Astrocyte of the spinal cord (primary cell): ENCODE data around the gene NAT14.
"Not testable (repeated sequence)": the region's sequence is repeated elsewhere in the genome, so short reads cannot be mapped to it uniquely, and the experiment has no call there.

Experiments
- DNase-seq: peaks from one replicate; pipeline ENCODE4 v3.0.0; 2011; ENCODE audit warnings: low read depth, low spot score
- H3K4me3 ChIP-seq: 2 replicates; pipeline ENCODE4 v1.5.1; 2011; ENCODE audit warnings: low read depth, mild to moderate bottlenecking, low read length, moderate library complexity
- in situ Hi-C: cut with HindIII; loops from 2 replicates; pipeline ENCODE4 v1.10.0; 2017; ENCODE audit warnings: low sequenced_read_pairs
- TF ChIP-seq, protein P1 (sequence below): IDR thresholded peaks from 2 replicates; pipeline ENCODE4 v1.5.1; 2012; ENCODE audit warnings: low read depth, mild to moderate bottlenecking, low read length, inconsistent platforms

NAT14 gene

DNA sequence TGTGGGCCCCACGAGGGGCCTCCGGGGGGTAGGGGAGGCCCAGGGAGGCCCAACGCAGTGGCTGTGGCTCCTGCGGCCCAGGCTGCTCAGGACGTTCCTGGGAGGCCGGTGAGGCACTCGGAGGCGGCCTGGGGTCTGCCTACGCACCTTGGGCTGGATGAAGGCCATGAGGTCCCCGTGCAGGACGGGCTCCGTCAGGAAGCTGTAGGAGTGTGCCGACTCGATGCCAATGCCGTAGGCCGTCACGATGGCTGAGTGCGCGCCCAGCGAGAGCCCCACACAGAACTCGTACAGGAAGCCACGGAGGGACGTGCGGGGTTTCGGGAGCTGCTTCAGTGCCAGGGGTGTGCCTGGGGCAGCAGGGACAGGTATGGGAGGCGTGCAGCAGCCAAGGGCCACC is 46.0 kb downstream of the NAT14 start:
- no peak overlapping the region for H3K4me3 ChIP-seq
- TF ChIP-seq, protein P1, sequence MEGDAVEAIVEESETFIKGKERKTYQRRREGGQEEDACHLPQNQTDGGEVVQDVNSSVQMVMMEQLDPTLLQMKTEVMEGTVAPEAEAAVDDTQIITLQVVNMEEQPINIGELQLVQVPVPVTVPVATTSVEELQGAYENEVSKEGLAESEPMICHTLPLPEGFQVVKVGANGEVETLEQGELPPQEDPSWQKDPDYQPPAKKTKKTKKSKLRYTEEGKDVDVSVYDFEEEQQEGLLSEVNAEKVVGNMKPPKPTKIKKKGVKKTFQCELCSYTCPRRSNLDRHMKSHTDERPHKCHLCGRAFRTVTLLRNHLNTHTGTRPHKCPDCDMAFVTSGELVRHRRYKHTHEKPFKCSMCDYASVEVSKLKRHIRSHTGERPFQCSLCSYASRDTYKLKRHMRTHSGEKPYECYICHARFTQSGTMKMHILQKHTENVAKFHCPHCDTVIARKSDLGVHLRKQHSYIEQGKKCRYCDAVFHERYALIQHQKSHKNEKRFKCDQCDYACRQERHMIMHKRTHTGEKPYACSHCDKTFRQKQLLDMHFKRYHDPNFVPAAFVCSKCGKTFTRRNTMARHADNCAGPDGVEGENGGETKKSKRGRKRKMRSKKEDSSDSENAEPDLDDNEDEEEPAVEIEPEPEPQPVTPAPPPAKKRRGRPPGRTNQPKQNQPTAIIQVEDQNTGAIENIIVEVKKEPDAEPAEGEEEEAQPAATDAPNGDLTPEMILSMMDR: no peak
- in situ Hi-C loops: no loop called here
- DNase-seq: no peak

DNA sequence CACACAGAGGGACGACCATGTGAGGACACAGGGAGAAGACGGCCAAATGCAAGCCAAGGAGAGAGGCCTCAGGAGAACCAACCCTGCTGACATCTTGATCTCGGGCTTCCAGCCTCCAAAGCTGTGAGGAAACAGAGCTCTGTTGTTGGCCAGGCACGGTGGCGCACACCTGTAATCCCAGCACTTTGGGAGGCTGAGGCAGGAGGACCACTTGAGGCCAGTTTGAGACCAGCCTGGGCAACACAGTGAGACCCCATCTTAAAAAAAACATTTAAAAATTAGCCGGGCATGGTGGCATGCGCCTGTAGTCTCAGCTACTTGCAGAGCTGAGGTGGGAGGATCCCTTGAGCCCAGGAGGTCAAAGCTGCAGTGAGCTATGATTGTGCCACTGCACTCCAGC is 49.3 kb downstream of the NAT14 start:
- DNase-seq, H3K4me3 ChIP-seq, in situ Hi-C loops: not testable (repeated sequence)

DNA sequence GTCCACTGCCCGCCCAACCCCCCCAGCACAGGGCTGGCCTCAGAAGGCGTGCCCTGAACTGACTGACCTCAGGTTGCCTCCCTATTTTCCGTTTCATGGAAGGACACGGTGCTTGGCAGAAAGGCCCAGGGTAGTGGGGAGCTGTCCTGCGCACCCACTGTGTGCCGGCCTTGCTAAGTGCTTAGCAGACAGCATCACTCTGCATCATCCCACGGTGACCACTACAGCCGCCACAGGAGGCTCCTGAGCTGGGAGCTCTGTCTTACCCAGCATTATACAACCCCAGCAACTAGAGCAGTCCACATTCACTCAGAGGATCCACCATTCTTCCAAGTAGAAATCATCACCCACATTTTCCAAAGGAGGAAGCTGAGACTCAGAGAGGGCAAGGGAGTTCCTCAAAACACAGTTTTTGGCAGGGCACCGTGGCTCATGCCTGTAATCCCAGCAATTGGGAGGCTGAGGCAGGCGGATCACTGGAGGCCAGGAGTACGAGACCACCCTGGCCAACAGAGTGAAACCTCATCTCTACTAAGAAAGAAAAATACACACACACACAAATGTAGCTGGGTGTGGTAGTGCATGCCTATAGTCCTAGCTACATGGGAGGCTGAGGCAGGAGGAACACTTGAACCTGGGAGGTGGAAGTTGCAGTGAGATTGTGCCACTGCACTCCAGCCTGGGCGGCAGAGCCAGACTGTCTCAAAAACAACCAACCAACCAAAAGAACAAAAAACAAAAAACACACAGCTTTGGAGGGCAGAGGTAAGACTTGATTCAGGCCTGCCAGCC is 50.4 kb downstream of the NAT14 start:
- DNase-seq: no peak
- no peak overlapping the region for H3K4me3 ChIP-seq
- TF ChIP-seq, protein P1: no peak
- in situ Hi-C loops: no loop called here

DNA sequence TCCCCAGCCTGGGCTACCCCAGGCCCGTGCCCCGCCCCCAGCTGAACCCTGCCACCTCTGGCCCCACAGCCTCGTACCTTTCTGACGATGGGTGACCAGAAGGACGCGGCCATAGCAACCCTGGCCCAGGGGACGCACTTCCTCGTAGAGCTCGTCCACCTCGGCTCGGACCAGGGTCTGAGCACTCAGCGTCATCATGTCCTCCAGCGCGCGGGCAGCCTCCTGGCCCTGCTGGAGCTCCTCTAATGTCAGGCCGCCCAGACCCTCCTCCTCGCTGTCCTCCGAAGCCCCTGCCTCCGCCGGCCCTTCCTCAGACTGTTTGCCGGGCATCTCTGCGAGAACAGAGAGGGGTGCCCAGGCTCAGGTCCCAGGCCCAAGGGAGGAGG is 51.0 kb downstream of the NAT14 start:
- no peak for DNase-seq
- TF ChIP-seq, protein P1: no peak
- in situ Hi-C loops: no loop called here
- H3K4me3 ChIP-seq: no peak overlapping the region

DNA sequence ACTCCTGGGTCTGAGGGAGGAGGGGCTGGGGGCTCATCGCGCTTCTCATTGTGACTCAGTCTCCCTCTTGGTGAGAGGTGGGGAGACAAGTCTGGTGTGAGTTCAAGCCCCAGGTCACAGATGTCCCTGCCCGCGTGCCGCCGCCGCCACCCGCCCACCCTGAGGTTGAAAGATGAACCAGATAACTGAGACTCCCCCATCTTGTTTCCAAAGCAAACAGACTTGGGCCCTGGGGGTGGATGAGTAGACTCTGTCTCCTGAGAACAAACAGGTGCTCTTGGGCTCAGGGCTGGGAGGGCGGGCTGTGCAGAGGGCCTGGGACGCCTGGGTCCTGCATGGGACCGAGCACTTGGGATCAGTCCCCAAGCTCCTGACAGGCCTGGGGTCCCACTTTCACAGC is 51.4 kb downstream of the NAT14 start:
- TF ChIP-seq, protein P1: no peak
- in situ Hi-C loops: no loop called here
- DNase-seq: no peak
- no peak overlapping the region for H3K4me3 ChIP-seq
